Colon (tissue), 2 donors: ENCODE results near the gene TRPV6.

Source experiments
- FAIRE-seq: peaks from 2 replicates; lab custom pipeline; 2012; peaks lifted over from hg19 to GRCh38; lab: Jason Lieb, UNC
- donor health status: control.
- donor health status: control.

The TRPV6 gene

GRCh38 chr7:142883571-142884285 is 1.8 kb downstream of the TRPV6 start:
- FAIRE-seq = no peak

GRCh38 chr7:142883145-142883544 is 2.4 kb downstream of the TRPV6 start:
- FAIRE-seq = no peak

GRCh38 chr7:142882338-142882678 is 3.2 kb downstream of the TRPV6 start:
- no peak for FAIRE-seq

GRCh38 chr7:142881586-142882337 is 3.8 kb downstream of the TRPV6 start:
- FAIRE-seq = no peak

- FAIRE-seq = no peak
Observed at GRCh38 chr7:142880876-142881505, 4.6 kb downstream of the TRPV6 start.

GRCh38 chr7:142879060-142879459 is 6.5 kb downstream of the TRPV6 start:
- no peak for FAIRE-seq

GRCh38 chr7:142878315-142878714 is 7.2 kb downstream of the TRPV6 start:
- no peak for FAIRE-seq

GRCh38 chr7:142876991-142877910 is 8.3 kb downstream of the TRPV6 start:
- no peak for FAIRE-seq

GRCh38 chr7:142876236-142876960 is 9.1 kb downstream of the TRPV6 start:
- no peak for FAIRE-seq

- FAIRE-seq = no peak
Observed at GRCh38 chr7:142875456-142875855, 10.1 kb downstream of the TRPV6 start.

- no peak for FAIRE-seq
Observed at GRCh38 chr7:142874837-142875236, 10.7 kb downstream of the TRPV6 start.

GRCh38 chr7:142874409-142874808 is 11.1 kb downstream of the TRPV6 start:
- no peak for FAIRE-seq

GRCh38 chr7:142873871-142874270 is 11.7 kb downstream of the TRPV6 start:
- FAIRE-seq = no peak

GRCh38 chr7:142873281-142873784 is 12.2 kb downstream of the TRPV6 start:
- no peak for FAIRE-seq

- FAIRE-seq = no peak
Observed at GRCh38 chr7:142872106-142872675, 13.4 kb downstream of the TRPV6 start.

GRCh38 chr7:142871260-142872105 is 14.1 kb downstream of the TRPV6 start:
- no peak for FAIRE-seq

GRCh38 chr7:142870566-142871259 is 14.8 kb downstream of the TRPV6 start:
- no peak for FAIRE-seq

GRCh38 chr7:142870147-142870559 is 15.4 kb downstream of the TRPV6 start:
- FAIRE-seq = no peak

GRCh38 chr7:142869434-142869833 is 16.1 kb downstream of the TRPV6 start:
- no peak for FAIRE-seq
